Calu3 (cell line): ENCODE measurements around the gene TXLNG. TPM values are rescaled to one million over a fixed set of nuclear protein-coding genes. Genes with fewer than 3 reads are reported as not detected.

Source experiments
- BruUV-seq: library from RNA; stranded (reverse); fragments of 400-500 nt; replicated peaks from 2 replicates; lab custom pipeline; 2021; lab: Mats Ljungman, UMichigan
- CTCF ChIA-PET: fragments of 300-600 bp; sonication (Branson Sonifier 250); formaldehyde crosslinking; loops from one replicate; lab custom pipeline; 2022; ENCODE audit warnings: antibody characterized with exemption; lab: Charles Lee
- DNase-seq: peaks from one replicate; pipeline ENCODE4 v3.0.0; 2022
- H3K27ac Mint-ChIP-seq: one replicate; pipeline ENCODE4 v1.8.0; 2022; ENCODE audit warnings: mixed read lengths; ENCODE audit not compliant: unreplicated experiment
- H3K27me3 Mint-ChIP-seq: one replicate; pipeline ENCODE4 v1.8.0; 2022; ENCODE audit warnings: mixed read lengths; ENCODE audit not compliant: unreplicated experiment
- H3K36me3 Mint-ChIP-seq: one replicate; pipeline ENCODE4 v1.8.0; 2022; ENCODE audit warnings: mild to moderate bottlenecking, moderate library complexity, mixed read lengths; ENCODE audit not compliant: insufficient read depth, unreplicated experiment
- H3K4me1 Mint-ChIP-seq: one replicate; pipeline ENCODE4 v1.8.0; 2022; ENCODE audit warnings: mild to moderate bottlenecking, low read depth, mixed read lengths; ENCODE audit not compliant: unreplicated experiment
- H3K4me3 Mint-ChIP-seq: one replicate; pipeline ENCODE4 v1.8.0; 2022; ENCODE audit warnings: mild to moderate bottlenecking, low read depth, moderate library complexity, mixed read lengths; ENCODE audit not compliant: unreplicated experiment
- H3K9me3 Mint-ChIP-seq: one replicate; pipeline ENCODE4 v1.8.0; 2022; ENCODE audit warnings: low read depth, mixed read lengths; ENCODE audit not compliant: unreplicated experiment
- intact Hi-C: fragments of 100-400 bp; cut with micrococcal nuclease; formaldehyde crosslinking; loops from one replicate; pipeline ENCODE4 v1.10.0; 2022; ENCODE audit not compliant: unreplicated experiment
- total RNA-seq: library from RNA; stranded (reverse); gene quantifications from 2 replicates; pipeline ENCODE4 v1.2.3, GENCODE V29; 2022
- TF ChIP-seq, protein P1 (sequence below): fragments of 200-600 bp; IDR thresholded peaks from one replicate; pipeline ENCODE4 v1.8.0; 2022; ENCODE audit warnings: antibody characterized with exemption; ENCODE audit not compliant: unreplicated experiment

Gene TXLNG
- total RNA-seq, 1 experiment from 2014 or later, result 22.2 TPM

DNA sequence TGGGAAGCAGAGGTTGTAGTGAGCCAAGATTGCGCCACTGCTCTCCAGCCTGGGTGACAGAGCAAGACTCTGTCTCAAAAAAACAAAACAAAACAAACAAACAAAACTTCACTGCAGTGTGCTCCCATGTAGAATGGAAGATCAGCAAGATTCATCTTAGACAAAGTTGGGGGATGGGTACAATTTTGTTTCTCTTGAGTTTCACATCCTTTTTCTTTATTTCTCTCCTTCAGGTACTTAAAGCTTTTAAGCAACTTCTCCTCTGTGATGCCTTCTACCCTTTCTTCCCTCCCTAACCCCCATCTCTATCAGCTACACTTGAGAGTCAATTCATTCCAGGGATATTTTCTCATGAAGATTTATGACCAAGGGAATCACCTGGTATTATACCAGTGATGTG is 99.4 kb downstream of the TXLNG start:
- no peak overlapping the region for H3K4me3 Mint-ChIP-seq
- H3K36me3 Mint-ChIP-seq, result peaks cover 10% of the 10 kb centered on the region
- H3K27me3 Mint-ChIP-seq, result no peaks in the 10 kb centered on the region
- no peak for DNase-seq
- intact Hi-C loops, result no loop called here
- CTCF ChIA-PET, result no interaction called here
- peaks cover 9% of the 10 kb centered on the region for H3K4me1 Mint-ChIP-seq
- no peaks in the 10 kb centered on the region for H3K9me3 Mint-ChIP-seq
- H3K27ac Mint-ChIP-seq, result no peak overlapping the region
- TF ChIP-seq, protein P1, sequence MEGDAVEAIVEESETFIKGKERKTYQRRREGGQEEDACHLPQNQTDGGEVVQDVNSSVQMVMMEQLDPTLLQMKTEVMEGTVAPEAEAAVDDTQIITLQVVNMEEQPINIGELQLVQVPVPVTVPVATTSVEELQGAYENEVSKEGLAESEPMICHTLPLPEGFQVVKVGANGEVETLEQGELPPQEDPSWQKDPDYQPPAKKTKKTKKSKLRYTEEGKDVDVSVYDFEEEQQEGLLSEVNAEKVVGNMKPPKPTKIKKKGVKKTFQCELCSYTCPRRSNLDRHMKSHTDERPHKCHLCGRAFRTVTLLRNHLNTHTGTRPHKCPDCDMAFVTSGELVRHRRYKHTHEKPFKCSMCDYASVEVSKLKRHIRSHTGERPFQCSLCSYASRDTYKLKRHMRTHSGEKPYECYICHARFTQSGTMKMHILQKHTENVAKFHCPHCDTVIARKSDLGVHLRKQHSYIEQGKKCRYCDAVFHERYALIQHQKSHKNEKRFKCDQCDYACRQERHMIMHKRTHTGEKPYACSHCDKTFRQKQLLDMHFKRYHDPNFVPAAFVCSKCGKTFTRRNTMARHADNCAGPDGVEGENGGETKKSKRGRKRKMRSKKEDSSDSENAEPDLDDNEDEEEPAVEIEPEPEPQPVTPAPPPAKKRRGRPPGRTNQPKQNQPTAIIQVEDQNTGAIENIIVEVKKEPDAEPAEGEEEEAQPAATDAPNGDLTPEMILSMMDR, result no peak
- no TSS peak for BruUV-seq

DNA sequence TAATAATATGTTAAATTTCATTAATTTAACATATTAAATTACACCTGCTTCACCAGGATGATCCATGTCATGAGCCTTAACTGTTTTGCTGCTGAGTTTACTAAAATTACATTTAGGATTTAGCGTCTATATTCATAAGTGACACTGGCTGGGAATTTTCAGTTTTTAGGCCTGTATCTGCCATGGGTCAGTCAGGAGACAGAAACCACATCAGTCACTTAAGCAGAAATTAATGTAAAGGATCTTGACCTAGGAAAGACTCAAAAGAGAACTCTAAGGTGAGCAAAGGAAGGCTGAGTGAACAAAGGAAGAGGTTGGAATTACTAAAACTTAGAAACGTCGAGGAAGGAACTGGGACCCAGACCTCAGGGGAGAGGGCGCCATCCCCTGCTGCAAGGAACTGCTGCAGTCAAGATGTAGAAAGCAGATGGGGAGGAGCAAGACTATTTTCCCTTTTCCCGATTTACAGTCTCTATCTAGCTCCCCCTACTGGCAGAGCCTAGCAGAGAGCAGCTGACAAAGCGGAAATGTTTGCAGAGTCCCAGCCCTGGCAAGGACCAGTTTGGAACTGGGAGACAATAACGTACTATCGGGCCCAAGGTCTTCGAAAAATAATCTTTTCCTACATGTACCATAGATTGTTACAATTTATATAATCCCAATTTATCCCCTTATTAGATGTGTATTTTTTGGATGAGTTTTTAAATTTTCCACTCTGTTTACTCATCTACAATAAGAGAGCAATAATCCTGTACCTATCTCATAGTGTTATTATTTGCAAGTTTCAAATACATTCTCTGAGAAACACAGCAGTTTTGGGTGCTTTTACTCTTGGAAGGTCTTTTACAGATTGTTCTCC is 106.5 kb downstream of the TXLNG start:
- H3K36me3 Mint-ChIP-seq, result no peaks in the 10 kb centered on the region
- H3K27me3 Mint-ChIP-seq, result no peaks in the 10 kb centered on the region
- peaks cover 6% of the 10 kb centered on the region for H3K4me1 Mint-ChIP-seq
- DNase-seq, result peak; percentile 72
- no peak overlapping the region for H3K4me3 Mint-ChIP-seq
- no peaks in the 10 kb centered on the region for H3K9me3 Mint-ChIP-seq
- TF ChIP-seq, protein P1, result peak; percentile 76
- no peak overlapping the region for H3K27ac Mint-ChIP-seq
- no TSS peak for BruUV-seq
- intact Hi-C loops, result no loop called here
- CTCF ChIA-PET, result interaction anchor here (1.0 to 1.7 kb wide), 3 partner anchors 10 to 154 kb away, joined by 4 to 8 read pairs (median 5); no protein-coding TSS in a partner anchor

Other genes with a start within 250 kb of the TXLNG start
- gene S100G, start 136.3 kb upstream of the TXLNG start, total RNA-seq, result not detected in 2 replicates
- 22.2 and 23.2 TPM in 2 replicates for gene CTPS2, start 73.8 kb upstream of the TXLNG start, total RNA-seq
- 38.3 and 40.7 TPM in 2 replicates for gene SYAP1, start 66.9 kb upstream of the TXLNG start, total RNA-seq
- 183 and 196 TPM in 2 replicates for gene RBBP7, start 83.9 kb downstream of the TXLNG start, total RNA-seq
- 12.9 and 14.5 TPM in 2 replicates for gene REPS2, start 160.2 kb downstream of the TXLNG start, total RNA-seq